Nephron (organoid): ENCODE measurements around the gene TBC1D8.
A peak's percentile ranks its signal among the peaks of the same experiment; 100 is the strongest.
"Not testable (repeated sequence)": the region's sequence is repeated elsewhere in the genome, so short reads cannot be mapped to it uniquely, and the experiment has no call there.

Source experiments
- H3K27ac Mint-ChIP-seq, 3 experiments: 2 replicates each; pipeline ENCODE4 v1.8.0; 2020; ENCODE audit warnings: mixed read lengths in 3 of 3, mild to moderate bottlenecking in 2 of 3, moderate library complexity in 1 of 3
- H3K27me3 Mint-ChIP-seq: 2 replicates; pipeline ENCODE4 v1.8.0; 2021; ENCODE audit warnings: low read depth, mild to moderate bottlenecking, moderate library complexity, mixed read lengths
- H3K36me3 Mint-ChIP-seq: 2 replicates; pipeline ENCODE4 v1.8.0; 2020; ENCODE audit warnings: low read depth, mixed read lengths
- H3K4me1 Mint-ChIP-seq: 2 replicates; pipeline ENCODE4 v1.8.0; 2020; ENCODE audit warnings: mixed read lengths
- H3K4me3 Mint-ChIP-seq, 3 experiments: 2 replicates each; pipeline ENCODE4 v1.8.0; 2020; ENCODE audit warnings: mild to moderate bottlenecking in 3 of 3, mixed read lengths in 3 of 3, moderate library complexity in 2 of 3
- H3K9me3 Mint-ChIP-seq: 2 replicates; pipeline ENCODE4 v1.8.0; 2020; ENCODE audit warnings: mixed read lengths
- CTCF ChIP-seq, 3 experiments: fragments of 200-600 bp; sonication (generic); IDR thresholded peaks; one replicate each; pipeline ENCODE4 v1.5.0; 2021; ENCODE audit warnings: antibody characterized with exemption in 3 of 3; ENCODE audit not compliant: unreplicated experiment in 3 of 3

The TBC1D8 gene

GRCh38 chr2:101168706-101169105 lies 17.5 kb upstream of the TBC1D8 start:
- H3K9me3 Mint-ChIP-seq: peaks cover 46% of the 10 kb centered on the region
- H3K27ac Mint-ChIP-seq: peak overlapping the region in 2 of 3 experiments; percentile 29 to 37
- H3K27me3 Mint-ChIP-seq: peaks cover 4% of the 10 kb centered on the region
- peaks cover 17% of the 10 kb centered on the region for H3K36me3 Mint-ChIP-seq
- TF ChIP-seq CTCF (IDR thresholded peaks at IDR 0.05; ENCODE audit: unreplicated experiment in 3 of 3): no peak
- H3K4me1 Mint-ChIP-seq: no peaks in the 10 kb centered on the region
- H3K4me3 Mint-ChIP-seq: no peak overlapping the region

- peaks cover 17% of the 10 kb centered on the region for H3K36me3 Mint-ChIP-seq
- not testable (repeated sequence) for H3K4me1 Mint-ChIP-seq, H3K27ac Mint-ChIP-seq, H3K27me3 Mint-ChIP-seq, H3K4me3 Mint-ChIP-seq
- H3K9me3 Mint-ChIP-seq: peaks cover 43% of the 10 kb centered on the region
Observed at GRCh38 chr2:101167532-101167931, 16.4 kb upstream of the TBC1D8 start.

GRCh38 chr2:101164021-101164420 lies 12.8 kb upstream of the TBC1D8 start:
- H3K27me3 Mint-ChIP-seq: peaks cover 7% of the 10 kb centered on the region
- H3K4me3 Mint-ChIP-seq: no peak overlapping the region
- no peak overlapping the region for H3K27ac Mint-ChIP-seq
- H3K36me3 Mint-ChIP-seq: peaks cover 6% of the 10 kb centered on the region
- TF ChIP-seq CTCF (IDR thresholded peaks at IDR 0.05; ENCODE audit: unreplicated experiment in 3 of 3): no peak
- peaks cover 8% of the 10 kb centered on the region for H3K4me1 Mint-ChIP-seq
- H3K9me3 Mint-ChIP-seq: peaks cover 21% of the 10 kb centered on the region

GRCh38 chr2:101162561-101163330 lies 11.6 kb upstream of the TBC1D8 start:
- Mint-ChIP-seq H3K9me3 (peaks cover 13% of the 10 kb centered on the region), H3K27me3 (peaks cover 7% of the 10 kb centered on the region), H3K27ac (no peak overlapping the region), H3K36me3 (no peaks in the 10 kb centered on the region), H3K4me1 (peaks cover 12% of the 10 kb centered on the region), H3K4me3 (no peak overlapping the region)
- no peak for TF ChIP-seq CTCF (IDR thresholded peaks at IDR 0.05; ENCODE audit: unreplicated experiment in 3 of 3)

GRCh38 chr2:101161658-101162057 lies 10.5 kb upstream of the TBC1D8 start:
- Mint-ChIP-seq H3K27ac (no peak overlapping the region), H3K4me3 (no peak overlapping the region), H3K9me3 (peaks cover 5% of the 10 kb centered on the region), H3K36me3 (no peaks in the 10 kb centered on the region), H3K4me1 (peaks cover 12% of the 10 kb centered on the region), H3K27me3 (peaks cover 7% of the 10 kb centered on the region)
- TF ChIP-seq CTCF (IDR thresholded peaks at IDR 0.05; ENCODE audit: unreplicated experiment in 3 of 3): no peak

GRCh38 chr2:101160454-101160853 lies 9.3 kb upstream of the TBC1D8 start:
- no peaks in the 10 kb centered on the region for H3K36me3 Mint-ChIP-seq

More at GRCh38 chr2:101160454-101160853, 9.3 kb upstream of the TBC1D8 start:
- H3K4me1 Mint-ChIP-seq: peaks cover 12% of the 10 kb centered on the region
- peaks cover 7% of the 10 kb centered on the region for H3K27me3 Mint-ChIP-seq
- H3K9me3 Mint-ChIP-seq: no peaks in the 10 kb centered on the region
- H3K4me3 Mint-ChIP-seq: no peak overlapping the region
- H3K27ac Mint-ChIP-seq: no peak overlapping the region
- TF ChIP-seq CTCF (IDR thresholded peaks at IDR 0.05; ENCODE audit: unreplicated experiment in 3 of 3): no peak
